ENCODE data around the gene MGAT5B.
"Not testable (repeated sequence)": the region's sequence is repeated elsewhere in the genome, so short reads cannot be mapped to it uniquely, and the experiment has no call there.

MGAT5B gene

GRCh38 chr17:76978050-76978449 lies 109.8 kb downstream of the MGAT5B start:
- DNase-seq (ENCODE audit: low read depth in 2 of 2) = not testable (repeated sequence)

GRCh38 chr17:76981545-76982295 lies 113.5 kb downstream of the MGAT5B start:
- DNase-seq (ENCODE audit: low read depth in 2 of 2) = no peak

GRCh38 chr17:76982408-76983074 lies 114.3 kb downstream of the MGAT5B start:
- no peak for DNase-seq (ENCODE audit: low read depth in 2 of 2)

GRCh38 chr17:76983075-76983775 lies 115.0 kb downstream of the MGAT5B start:
- no peak for DNase-seq (ENCODE audit: low read depth in 2 of 2)

GRCh38 chr17:76986365-76986764 lies 118.2 kb downstream of the MGAT5B start:
- DNase-seq (ENCODE audit: low read depth in 2 of 2) = no peak

GRCh38 chr17:76987486-76988093 lies 119.4 kb downstream of the MGAT5B start:
- no peak for DNase-seq (ENCODE audit: low read depth in 2 of 2)

GRCh38 chr17:76988796-76989195 lies 120.6 kb downstream of the MGAT5B start:
- no peak for DNase-seq (ENCODE audit: low read depth in 2 of 2)

- DNase-seq (ENCODE audit: low read depth in 2 of 2) = no peak
Measured at GRCh38 chr17:76989519-76989918, 121.3 kb downstream of the MGAT5B start.

GRCh38 chr17:76992891-76993290 lies 124.7 kb downstream of the MGAT5B start:
- DNase-seq (ENCODE audit: low read depth in 2 of 2) = no peak

GRCh38 chr17:76993651-76994050 lies 125.4 kb downstream of the MGAT5B start:
- no peak for DNase-seq (ENCODE audit: low read depth in 2 of 2)

- no peak for DNase-seq (ENCODE audit: low read depth in 2 of 2)
Measured at GRCh38 chr17:76994237-76994637, 126.0 kb downstream of the MGAT5B start.

GRCh38 chr17:76995387-76996105 lies 127.3 kb downstream of the MGAT5B start:
- DNase-seq (ENCODE audit: low read depth in 2 of 2) = no peak

- DNase-seq (ENCODE audit: low read depth in 2 of 2) = no peak
Measured at GRCh38 chr17:76996741-76997694, 128.8 kb downstream of the MGAT5B start.

- peak in 1 of 2 donors; percentile 8 for DNase-seq (ENCODE audit: low read depth in 2 of 2)
Measured at GRCh38 chr17:76997981-76998531, 129.9 kb downstream of the MGAT5B start.

- no peak for DNase-seq (ENCODE audit: low read depth in 2 of 2)
Measured at GRCh38 chr17:76998839-76999238, 130.6 kb downstream of the MGAT5B start.
